HG02938 (cell line): Measurements from ENCODE around the gene ACADVL.
"Not testable (repeated sequence)": the region's sequence is repeated elsewhere in the genome, so short reads cannot be mapped to it uniquely, and the experiment has no call there.

Experiments used
- ATAC-seq: cut with Tn5 transposase; IDR thresholded peaks from one replicate; pipeline ENCODE4 v1.9.1; 2021; ENCODE audit warnings: mild to moderate bottlenecking, moderate library complexity; ENCODE audit not compliant: unreplicated experiment

The ACADVL gene

GRCh38 chr17:7234083-7234951, 14.6 kb downstream of the ACADVL start, which contains the start of gene DVL2:
Gene DVL2, minus strand, starts transcription at chr17:7234517. Its CDS starts 255 bp downstream, at chr17:7234262.
- peak; percentile 55 for ATAC-seq

DNA sequence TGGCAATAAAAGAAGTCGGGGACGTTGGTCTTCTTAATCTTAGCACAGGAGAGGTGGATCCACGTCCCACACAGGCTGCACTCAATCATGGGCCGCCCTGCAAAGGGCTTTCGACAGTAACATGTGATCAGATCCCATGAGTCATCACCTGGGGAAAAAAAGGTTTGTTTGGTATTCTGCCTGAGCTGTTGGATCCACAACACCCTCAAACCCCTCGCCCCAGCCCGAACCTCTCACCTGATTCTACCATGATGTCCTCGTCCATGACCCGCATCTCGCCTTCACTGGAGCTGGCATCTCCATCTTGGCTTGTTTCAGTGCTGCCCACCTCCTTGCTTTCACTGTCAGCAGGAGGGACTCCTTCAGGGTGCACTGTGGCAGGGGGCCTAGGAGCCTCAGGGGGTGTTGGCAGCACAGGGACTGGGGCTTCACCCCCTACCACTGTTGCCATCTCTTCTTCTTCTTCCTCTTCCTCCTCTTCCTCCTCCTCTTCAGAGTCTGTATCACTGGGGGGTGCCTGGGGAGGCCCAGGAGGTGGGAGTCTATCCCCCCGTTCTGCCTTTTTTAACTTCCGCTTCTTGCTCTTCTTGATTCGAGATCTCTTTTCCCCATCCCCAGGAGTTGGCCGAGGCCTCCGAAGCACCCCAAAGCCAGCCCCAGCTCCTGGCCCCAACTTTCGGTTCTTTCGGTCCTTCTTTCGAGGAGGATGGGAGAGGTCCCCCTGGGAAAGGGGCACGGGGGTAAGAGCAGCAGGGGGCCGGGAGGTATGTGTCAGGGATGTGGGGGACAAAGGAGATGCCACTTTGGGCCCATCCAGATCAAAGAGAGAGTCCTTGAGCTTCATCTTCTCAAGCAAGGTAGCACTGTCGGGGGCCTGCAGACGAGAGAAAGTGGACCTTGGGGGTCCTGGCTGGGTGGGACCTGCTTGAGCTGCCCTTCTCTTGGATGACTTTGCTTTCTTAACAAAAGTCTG, 16.2 kb downstream of the ACADVL start:
- no peak for ATAC-seq

GRCh38 chr17:7236808-7237207, 17.1 kb downstream of the ACADVL start:
- no peak for ATAC-seq

- ATAC-seq = no peak
Observed at GRCh38 chr17:7237266-7237760, 17.6 kb downstream of the ACADVL start.

DNA sequence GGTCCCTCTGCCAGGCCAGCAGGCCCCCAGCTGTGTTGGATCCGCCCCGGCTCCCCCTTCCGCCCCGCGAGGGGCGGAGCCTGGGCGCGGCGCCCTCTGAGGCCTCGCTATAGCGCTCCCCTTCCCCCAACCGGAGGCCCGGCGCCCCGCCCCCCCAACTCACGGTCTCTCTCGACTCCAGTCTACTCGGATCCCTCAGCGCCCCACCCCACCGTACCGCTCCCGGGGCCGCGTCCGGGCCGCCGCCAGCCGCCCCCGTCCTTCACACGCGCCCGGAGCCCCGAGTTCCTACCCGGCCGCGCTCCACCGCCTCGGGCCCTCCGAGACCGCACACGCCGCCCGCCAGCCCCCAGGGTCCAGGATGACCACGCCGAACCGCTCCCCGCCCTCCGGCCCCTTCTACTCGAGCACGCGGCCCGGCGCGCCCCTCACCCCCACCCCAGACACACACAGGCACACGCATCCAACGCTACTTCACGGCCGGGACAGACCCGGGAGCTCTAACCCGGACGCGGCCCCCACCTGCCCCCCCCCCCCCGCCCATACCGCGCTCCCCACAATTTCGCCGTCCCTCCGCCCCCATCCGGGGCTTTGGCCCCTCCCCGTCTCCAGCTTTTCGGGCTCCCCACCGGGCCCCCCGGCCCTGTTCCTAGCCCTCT, 18.2 kb downstream of the ACADVL start:
- ATAC-seq = no peak

DNA sequence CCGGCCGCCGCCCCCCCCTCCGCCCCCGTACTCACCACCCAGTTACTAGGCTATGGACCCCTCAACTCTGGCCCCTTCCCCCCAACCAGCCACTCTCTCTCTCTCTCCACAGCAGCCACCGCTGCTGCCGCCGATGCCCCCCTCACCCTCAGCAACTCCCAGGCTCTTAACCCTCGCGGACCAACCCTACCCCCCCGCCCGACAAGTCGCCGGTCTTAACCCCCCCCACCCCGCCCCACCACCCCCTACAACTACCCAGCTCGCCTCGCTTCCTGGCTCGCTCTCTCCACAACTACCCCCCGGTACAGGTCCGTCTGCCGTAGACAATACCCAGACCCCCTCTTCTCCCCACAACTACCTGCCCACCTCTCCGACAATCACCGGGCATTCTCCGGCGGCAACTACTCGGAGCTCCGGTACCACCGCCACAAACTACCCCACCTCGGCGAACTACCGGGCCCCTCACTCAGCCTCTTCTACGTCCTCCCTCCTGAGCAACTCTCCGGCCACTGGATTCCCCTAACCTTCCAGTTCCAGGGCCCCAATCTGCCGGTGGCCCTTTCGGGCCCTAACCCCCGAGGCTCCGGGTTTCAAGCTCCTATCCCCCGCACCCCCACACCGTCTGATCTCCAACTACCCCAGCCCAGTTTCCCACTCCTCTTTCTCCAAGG, 18.8 kb downstream of the ACADVL start:
- ATAC-seq = no peak

GRCh38 chr17:7239091-7240027, 19.6 kb downstream of the ACADVL start, which contains the start of gene PHF23:
Gene PHF23, minus strand, starts transcription at chr17:7239457. Its CDS starts 178 bp downstream, at chr17:7239279.
- peak; percentile 44 for ATAC-seq

DNA sequence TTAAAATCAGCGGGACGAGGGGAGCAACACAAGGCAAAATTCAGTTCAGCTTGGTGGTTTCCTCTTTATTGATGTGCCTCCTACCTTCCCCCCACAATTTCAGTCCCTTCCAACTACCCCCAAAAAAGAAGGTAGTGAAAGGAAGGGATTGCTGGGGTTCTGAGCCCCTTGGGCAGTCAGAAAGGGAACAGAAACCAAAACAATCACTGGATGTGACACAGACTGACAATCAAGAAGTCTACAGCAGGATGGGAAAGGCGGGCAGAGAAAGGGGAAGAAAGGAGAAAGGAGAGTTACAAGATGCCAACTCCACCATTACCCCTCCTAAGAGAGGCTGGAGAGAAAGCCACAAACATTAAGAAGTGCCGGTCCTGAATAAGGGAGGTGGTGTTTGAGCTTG, 20.6 kb downstream of the ACADVL start:
- no peak for ATAC-seq

GRCh38 chr17:7241090-7241733, 21.5 kb downstream of the ACADVL start:
- ATAC-seq = no peak

GRCh38 chr17:7241783-7242716, 22.3 kb downstream of the ACADVL start, which contains the start of gene GABARAP:
Gene GABARAP, minus strand, starts transcription at chr17:7242449. Its CDS starts 119 bp downstream, at chr17:7242330.
- peak; percentile 34 for ATAC-seq

DNA sequence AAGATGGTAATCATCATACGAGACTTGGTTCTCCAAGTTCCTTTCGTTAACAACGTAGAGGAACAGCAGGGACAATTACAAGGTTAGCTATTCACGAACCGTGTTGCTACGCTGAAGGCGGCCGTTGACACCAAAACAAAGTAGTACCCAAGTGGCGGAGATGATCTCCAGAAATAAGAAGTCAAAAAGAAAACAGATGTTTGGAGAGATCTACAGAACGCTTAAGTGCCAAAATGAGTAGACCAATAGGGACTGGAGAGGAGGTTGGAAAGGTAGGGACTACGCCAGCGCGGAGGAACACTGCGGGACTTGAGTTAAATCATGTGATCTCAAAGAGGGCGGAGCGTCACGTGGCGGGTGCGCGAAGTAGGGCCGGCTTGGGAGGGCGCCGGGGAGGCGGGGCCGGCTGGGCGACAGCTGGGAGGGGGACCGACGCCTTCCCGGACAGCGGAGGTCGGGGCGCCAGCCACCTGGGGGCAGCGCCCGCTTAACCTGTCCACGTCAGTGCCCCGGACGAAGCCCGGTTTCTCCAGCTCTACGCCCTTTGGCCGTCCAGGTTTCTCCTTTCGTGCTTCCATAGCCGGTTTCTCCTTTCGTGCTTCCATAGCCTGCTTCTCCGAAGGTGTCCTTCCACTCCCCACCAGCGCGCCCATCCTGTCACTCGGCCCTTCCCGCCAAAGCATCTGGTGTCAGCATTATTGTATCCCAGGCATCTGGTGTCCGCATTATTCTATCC, 23.1 kb downstream of the ACADVL start:
- peak; percentile 43 for ATAC-seq

DNA sequence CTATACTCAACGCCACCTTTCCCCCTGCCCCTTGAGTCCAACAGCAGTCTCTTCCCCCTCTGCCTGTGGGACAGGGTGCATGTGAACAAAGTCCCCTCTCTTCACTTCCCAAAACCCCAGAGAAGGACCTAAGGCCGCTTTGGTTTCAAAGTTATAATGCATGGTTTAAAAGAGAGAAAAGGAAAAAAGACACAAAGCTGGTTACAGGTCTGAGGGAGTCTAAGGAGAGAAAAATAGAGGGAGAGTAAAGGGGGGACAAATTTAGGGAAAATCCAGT, 23.7 kb downstream of the ACADVL start:
- ATAC-seq = no peak

DNA sequence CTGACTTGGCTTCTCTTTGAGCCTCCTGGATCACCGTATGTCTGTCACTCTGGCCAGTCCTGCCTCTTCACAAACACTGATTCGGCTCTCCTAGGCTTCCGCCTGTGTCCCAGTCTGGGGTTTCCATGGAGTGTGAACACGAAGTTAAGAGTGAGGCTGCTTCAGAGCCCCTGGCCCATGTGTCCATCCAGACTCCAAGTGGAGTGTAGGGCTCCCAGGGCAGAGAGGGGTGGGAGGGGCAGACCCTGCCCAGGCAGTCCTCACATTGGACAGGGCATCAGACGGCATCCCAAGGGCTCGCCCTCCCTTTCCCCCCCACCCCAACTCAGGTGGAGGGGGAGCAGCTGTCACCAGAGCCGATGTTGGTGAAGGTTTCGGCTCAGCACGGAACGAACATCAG, 24.1 kb downstream of the ACADVL start:
- not testable (repeated sequence) for ATAC-seq

GRCh38 chr17:7246779-7247178, 27.0 kb downstream of the ACADVL start:
- ATAC-seq = no peak

GRCh38 chr17:7248796-7249195, 29.1 kb downstream of the ACADVL start:
- ATAC-seq = no peak

GRCh38 chr17:7249214-7249613, 29.5 kb downstream of the ACADVL start:
- ATAC-seq = no peak

GRCh38 chr17:7249830-7250229, 30.1 kb downstream of the ACADVL start:
- ATAC-seq = no peak
